GM12878 (cell line): ENCODE results near the gene CSK.

Source experiments
- SIX5 ChIP-seq: IDR thresholded peaks from 2 replicates; pipeline ENCODE4 v1.6.1; 2011; ENCODE audit warnings: mild to moderate bottlenecking, low read depth, low read length, moderate library complexity; ENCODE audit not compliant: severe bottlenecking
- TF ChIP-seq, protein P1 (sequence below), 3 experiments: IDR thresholded peaks in 2 of 3; conservative IDR thresholded peaks in 1 of 3; 2 replicates each; pipeline ENCODE4 v1.5.1; 2011; ENCODE audit warnings: low read depth in 3 of 3, low read length in 3 of 3, mild to moderate bottlenecking in 3 of 3, control low read depth in 2 of 3, moderate library complexity in 2 of 3, inconsistent platforms in 1 of 3, mixed read lengths in 1 of 3; ENCODE audit not compliant: control insufficient read depth in 2 of 3, insufficient read depth in 1 of 3; ENCODE audit errors: extremely low read depth in 1 of 3

GRCh38 chr15:74786551-74787165, 4.8 kb downstream of the CSK start:
- TF ChIP-seq, protein P1, sequence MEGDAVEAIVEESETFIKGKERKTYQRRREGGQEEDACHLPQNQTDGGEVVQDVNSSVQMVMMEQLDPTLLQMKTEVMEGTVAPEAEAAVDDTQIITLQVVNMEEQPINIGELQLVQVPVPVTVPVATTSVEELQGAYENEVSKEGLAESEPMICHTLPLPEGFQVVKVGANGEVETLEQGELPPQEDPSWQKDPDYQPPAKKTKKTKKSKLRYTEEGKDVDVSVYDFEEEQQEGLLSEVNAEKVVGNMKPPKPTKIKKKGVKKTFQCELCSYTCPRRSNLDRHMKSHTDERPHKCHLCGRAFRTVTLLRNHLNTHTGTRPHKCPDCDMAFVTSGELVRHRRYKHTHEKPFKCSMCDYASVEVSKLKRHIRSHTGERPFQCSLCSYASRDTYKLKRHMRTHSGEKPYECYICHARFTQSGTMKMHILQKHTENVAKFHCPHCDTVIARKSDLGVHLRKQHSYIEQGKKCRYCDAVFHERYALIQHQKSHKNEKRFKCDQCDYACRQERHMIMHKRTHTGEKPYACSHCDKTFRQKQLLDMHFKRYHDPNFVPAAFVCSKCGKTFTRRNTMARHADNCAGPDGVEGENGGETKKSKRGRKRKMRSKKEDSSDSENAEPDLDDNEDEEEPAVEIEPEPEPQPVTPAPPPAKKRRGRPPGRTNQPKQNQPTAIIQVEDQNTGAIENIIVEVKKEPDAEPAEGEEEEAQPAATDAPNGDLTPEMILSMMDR (IDR thresholded peaks at IDR 0.05 in 2 of 3, conservative IDR thresholded peaks at IDR 0.05 in 1 of 3; ENCODE audit: control insufficient read depth in 2 of 3, extremely low read depth in 1 of 3, insufficient read depth in 1 of 3, low read depth in 3 of 3, low read length in 3 of 3), result no peak
- no peak for TF ChIP-seq SIX5
